Heart right ventricle (tissue), 16 donors: ENCODE data around the gene GYPC. TPM values are rescaled to one million over a fixed set of nuclear protein-coding genes. Genes with fewer than 3 reads are reported as not detected.

Experiments
- ATAC-seq, 8 donors: fragments of 200-7000 bp; cut with Tn5 transposase; one replicate each; pipeline ENCODE4 v1.9.1; 2020; ENCODE audit warnings: mild to moderate bottlenecking in 8 of 8, moderate library complexity in 8 of 8, moderate number of reproducible peaks in 1 of 8
- DNase-seq, 2 donors: peaks; one replicate each; pipeline ENCODE4 v3.0.0-alpha.2; 2020
- H3K27ac ChIP-seq, 10 donors: fragments of 200-600 bp; sonication (generic) in 2 of 10; one replicate each; pipeline versions ENCODE4 v1.5.0 to v1.8.0; 2020 to 2022; ENCODE audit warnings: mild to moderate bottlenecking in 3 of 10
- H3K27me3 ChIP-seq, 7 donors: fragments of 200-600 bp; one replicate each; pipeline ENCODE4 v1.8.0; 2021 to 2022; ENCODE audit warnings: mild to moderate bottlenecking in 2 of 7
- H3K36me3 ChIP-seq, 9 donors: fragments of 200-600 bp; sonication (generic) in 1 of 9; one replicate each; pipeline versions ENCODE4 v1.5.0 to v1.8.0; 2020 to 2022; ENCODE audit warnings: mild to moderate bottlenecking in 2 of 9
- H3K4me1 ChIP-seq, 9 donors: fragments of 200-600 bp; sonication (generic) in 1 of 9; one replicate each; pipeline versions ENCODE4 v1.5.0 to v1.8.0; 2020 to 2022; ENCODE audit warnings: mild to moderate bottlenecking in 4 of 9
- H3K4me3 ChIP-seq, 10 donors: fragments of 200-600 bp; sonication (generic) in 2 of 10; one replicate each; pipeline versions ENCODE4 v1.5.0 to v1.8.0; 2020 to 2022; ENCODE audit warnings: mild to moderate bottlenecking in 7 of 10, moderate library complexity in 2 of 10
- H3K9me3 ChIP-seq, 11 donors: fragments of 200-600 bp in 10 of 11; sonication (generic) in 2 of 11; one replicate each; pipeline versions ENCODE4 v1.5.0 to v1.8.0; 2013 to 2022; ENCODE audit warnings: mild to moderate bottlenecking in 2 of 11, control low read depth in 1 of 11, moderate library complexity in 1 of 11
- CTCF ChIP-seq, 9 donors: fragments of 200-600 bp; sonication (generic) in 2 of 9; IDR thresholded peaks; one replicate each; pipeline versions ENCODE4 v1.5.0 to v1.8.0; 2021 to 2022; ENCODE audit warnings: antibody characterized with exemption in 9 of 9, mild to moderate bottlenecking in 5 of 9, moderate library complexity in 1 of 9
- WGBS, 2 donors: extraction: QIAGEN DNeasy Blood & Tissue Kit; methylation state at CpG; one replicate each; pipeline ENCODE4 v1.1.7; 2013; ENCODE audit warnings: inconsistent platforms in 1 of 2; 5-methylcytosine and 5-hydroxymethylcytosine counted together
- intact Hi-C, 10 donors: fragments of 100-400 bp; cut with DNase I; formaldehyde crosslinking; loops; one replicate each; pipeline versions ENCODE4 v1.11.1 to v1.14.2; 2022
- polyA plus RNA-seq, 2 donors: library from polyadenylated mRNA; stranded (reverse); fragments of 200-250 nt; gene quantifications; one replicate each; pipeline ENCODE4 v1.2.3, GENCODE V29; 2013
- total RNA-seq, 10 donors: library from RNA; stranded (reverse); fragmentation: NEBNext Ultra II Directional in 3 of 10; extraction: Animal tissue kit (Norgen Biotek cat#: 25700) in 3 of 10; gene quantifications; one replicate each; pipeline versions ENCODE4 v1.2.1 to v1.2.4, GENCODE V29; 2021 to 2023
- donor health status: Arrhythmogenic right ventricular cardiomyopathy.
- donor health status: ischemic (EF 13 %, LVEDD 7.1; RV severe dilation, severe dysfunction).
- donor health status: healthy with polysubstance abuse.
- donor health status: DM: no; HTN: yes; CAD: no.
- donor health status: DM: no; HTN: no; CAD: no.
- donor health status: ischemic (EF 25% LVEDD 6.9; RV normal size, moderate dysfunction).
- donor health status: ischemic (EF 25% LVEDD 5.7; RV mildly dilated, moderate dysfunction).
- donor health status: healthy.
- donor health status: DM: yes; HTN: yes; CAD: no.
- donor health status: Ischemic cardiomyopathy.
- donor health status: ischemic (EF 35%, LVEDD 5.7; RV mildly dilated, moderate dysfunction).
- donor health status: nonischemic (EF 11% LVEDD 7.7; RV severe dilation, severe dysfunction).
- donor health status: DM: yes; HTN: yes; CAD: no.
- donor health status: PGD.
- donor health status: ischemic (EF 29% LVEDD 5.4; RV normal size, mild dysfunction).
- donor health status: nonischemic (EF 23%, LVEDD 6.1; RV moderate dilation, normal function).

The GYPC gene
- total and polyA plus RNA-seq, 12 donors: 80.3 to 408 (median 127) TPM

GRCh38 chr2:126653761-126654160 lies 2.2 kb upstream of the GYPC start:
- H3K9me3 ChIP-seq: no peaks in the 10 kb centered on the region
- ATAC-seq (no peak), DNase-seq (peak in 1 of 2 donors; percentile 1)
- TF ChIP-seq CTCF (IDR thresholded peaks at IDR 0.05): no peak
- intact Hi-C loops: loop anchor here in 5 of 10 donors (2.0 to 10.0 kb wide), 3 partner anchors 119 to 123 kb away; no protein-coding TSS in a partner anchor
- WGBS, 2 donors: 92 to 95% methylated on average over 4 of the region's 4 CpGs
- H3K27ac ChIP-seq: peak overlapping the region in 1 of 10 donors; percentile 27
- no peak overlapping the region for H3K4me3 ChIP-seq
- H3K4me1 ChIP-seq: peaks cover 11 to 37% (median 30%) of the 10 kb centered on the region in 9 donors
- H3K36me3 ChIP-seq: no peaks in the 10 kb centered on the region
- H3K27me3 ChIP-seq: no peaks in the 10 kb centered on the region

- TF ChIP-seq CTCF (IDR thresholded peaks at IDR 0.05): no peak
- WGBS, 2 donors: 61 to 72% methylated on average over 7 of the region's 7 CpGs
- Histone ChIP-seq H3K9me3 (no peaks in the 10 kb centered on the region), H3K27me3 (no peaks in the 10 kb centered on the region), H3K36me3 (peaks cover 0 to 3% (median 0%) of the 10 kb centered on the region in 9 donors), H3K4me3 (peak overlapping the region in 9 of 10 donors; percentile 67 to 90 (median 70)), H3K4me1 (peaks cover 14 to 50% (median 43%) of the 10 kb centered on the region in 9 donors), H3K27ac (peak overlapping the region; percentile 96 to 100 (median 99))
- ATAC-seq (peak in 2 of 8 donors; percentile 8 to 19), DNase-seq (peak in 1 of 2 donors; percentile 32)
- intact Hi-C loops: loop anchor here in 7 of 10 donors (1.0 to 10.0 kb wide), 9 partner anchors 42 to 122 kb away; no protein-coding TSS in a partner anchor
These were observed 907 bp upstream of the GYPC start for GRCh38 chr2:126655051-126655450.

- no peak for TF ChIP-seq CTCF (IDR thresholded peaks at IDR 0.05)
- WGBS, 2 donors: 1% methylated on average over 38 of the region's 38 CpGs
- intact Hi-C loops: loop anchor here in 7 of 10 donors (2.0 to 10.0 kb wide), 8 partner anchors 41 to 122 kb away; no protein-coding TSS in a partner anchor
- H3K4me1 ChIP-seq: peaks cover 18 to 65% (median 59%) of the 10 kb centered on the region in 9 donors
- peak; percentile 11 to 68 (median 45) for ATAC-seq
- H3K27me3 ChIP-seq: no peaks in the 10 kb centered on the region
- peak overlapping the region; percentile 96 to 100 (median 99) for H3K27ac ChIP-seq
- peak overlapping the region; percentile 67 to 90 (median 77) for H3K4me3 ChIP-seq
- peak; percentile 44 to 63 for DNase-seq
- peaks cover 0 to 10% (median 0%) of the 10 kb centered on the region in 9 donors for H3K36me3 ChIP-seq
- H3K9me3 ChIP-seq: no peaks in the 10 kb centered on the region
These were observed 631 bp downstream of the GYPC start for GRCh38 chr2:126656431-126657147.

GRCh38 chr2:126657148-126657635 lies 1.2 kb downstream of the GYPC start:
- no peaks in the 10 kb centered on the region for H3K27me3 ChIP-seq
- H3K36me3 ChIP-seq: peaks cover 0 to 10% (median 0%) of the 10 kb centered on the region in 9 donors
- ATAC-seq: peak; percentile 24 to 78 (median 54)
- peak overlapping the region; percentile 67 to 90 (median 77) for H3K4me3 ChIP-seq
- H3K9me3 ChIP-seq: no peaks in the 10 kb centered on the region
- H3K27ac ChIP-seq: peak overlapping the region; percentile 96 to 100 (median 99)
- DNase-seq: peak; percentile 52 to 60
- TF ChIP-seq CTCF (IDR thresholded peaks at IDR 0.05): no peak
- intact Hi-C loops: loop anchor here in 7 of 10 donors (2.0 to 10.0 kb wide), 8 partner anchors 40 to 122 kb away; no protein-coding TSS in a partner anchor
- H3K4me1 ChIP-seq: peaks cover 22 to 71% (median 65%) of the 10 kb centered on the region in 9 donors
- WGBS, 2 donors: 16 to 19% methylated on average over 16 of the region's 16 CpGs
